GM19035 (cell line): ENCODE data around the gene WDFY4.

Source experiments
- ATAC-seq: cut with Tn5 transposase; IDR thresholded peaks from one replicate; pipeline ENCODE4 v1.9.1; 2021; ENCODE audit not compliant: unreplicated experiment

Gene WDFY4

DNA sequence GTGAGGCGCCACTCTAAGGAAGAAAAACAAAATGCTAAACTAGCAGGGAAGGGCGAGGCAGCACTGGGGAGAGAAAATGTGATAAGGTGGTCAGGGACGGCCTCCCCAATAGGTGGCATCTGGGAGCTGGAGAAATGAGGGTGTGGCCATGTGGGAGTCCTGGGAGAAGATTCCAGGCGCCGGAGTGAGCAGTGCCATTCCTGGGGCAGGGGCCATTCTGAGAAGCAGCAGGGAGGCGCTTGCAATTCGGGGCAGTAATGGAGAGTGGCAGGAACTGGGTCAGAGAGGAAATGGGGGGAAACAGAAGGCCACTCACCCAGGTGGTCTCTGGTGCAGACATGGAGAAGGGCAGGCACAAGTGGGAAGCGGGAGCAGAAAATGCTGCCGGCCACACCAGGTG, 316.7 kb downstream of the WDFY4 start:
- no peak for ATAC-seq

DNA sequence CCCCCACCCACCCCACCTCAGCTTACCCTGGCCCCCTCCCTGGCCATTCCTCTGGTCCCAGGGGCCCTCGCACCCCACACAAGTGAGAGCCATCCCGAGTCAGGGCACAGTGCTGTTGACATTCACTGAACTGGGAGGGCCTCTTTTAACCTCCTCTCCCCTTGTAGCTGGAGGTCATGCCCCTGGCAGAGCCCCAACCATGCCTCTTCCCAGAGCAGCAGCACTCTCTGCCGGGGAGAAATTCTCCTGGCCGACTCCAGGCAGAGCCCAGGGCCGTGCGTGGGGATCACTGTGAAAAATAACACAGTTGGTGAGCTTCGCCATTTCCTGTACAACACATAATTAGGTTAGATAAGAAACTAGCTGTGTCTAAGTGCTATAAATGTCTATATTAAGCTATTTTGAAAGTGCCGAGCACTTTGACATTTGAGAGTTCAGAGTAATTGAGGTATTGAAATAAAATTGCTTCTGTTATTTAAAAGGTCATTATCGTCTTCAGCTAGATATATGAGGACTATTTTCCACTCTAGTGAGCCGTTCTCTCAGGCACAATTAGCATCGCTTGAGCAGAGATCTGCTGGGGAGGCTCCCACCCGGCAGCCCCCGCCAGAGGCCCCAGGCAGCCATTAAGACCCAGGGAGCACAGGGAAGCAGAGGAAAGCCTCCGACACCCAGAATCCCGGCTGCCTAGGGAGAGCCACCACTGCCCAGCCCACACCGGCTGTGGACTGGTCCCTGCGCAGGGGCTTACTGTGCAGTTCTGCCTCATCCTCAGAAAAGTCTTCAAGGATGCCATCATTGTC, 317.4 kb downstream of the WDFY4 start:
- no peak for ATAC-seq

- no peak for ATAC-seq
These were observed 320.6 kb downstream of the WDFY4 start for GRCh38 chr10:49005270-49005669.

GRCh38 chr10:49007129-49007528, 322.5 kb downstream of the WDFY4 start:
- ATAC-seq, result no peak

GRCh38 chr10:49008091-49008490, 323.4 kb downstream of the WDFY4 start:
- no peak for ATAC-seq

- ATAC-seq, result no peak
These were observed 324.0 kb downstream of the WDFY4 start for GRCh38 chr10:49008505-49009198.

DNA sequence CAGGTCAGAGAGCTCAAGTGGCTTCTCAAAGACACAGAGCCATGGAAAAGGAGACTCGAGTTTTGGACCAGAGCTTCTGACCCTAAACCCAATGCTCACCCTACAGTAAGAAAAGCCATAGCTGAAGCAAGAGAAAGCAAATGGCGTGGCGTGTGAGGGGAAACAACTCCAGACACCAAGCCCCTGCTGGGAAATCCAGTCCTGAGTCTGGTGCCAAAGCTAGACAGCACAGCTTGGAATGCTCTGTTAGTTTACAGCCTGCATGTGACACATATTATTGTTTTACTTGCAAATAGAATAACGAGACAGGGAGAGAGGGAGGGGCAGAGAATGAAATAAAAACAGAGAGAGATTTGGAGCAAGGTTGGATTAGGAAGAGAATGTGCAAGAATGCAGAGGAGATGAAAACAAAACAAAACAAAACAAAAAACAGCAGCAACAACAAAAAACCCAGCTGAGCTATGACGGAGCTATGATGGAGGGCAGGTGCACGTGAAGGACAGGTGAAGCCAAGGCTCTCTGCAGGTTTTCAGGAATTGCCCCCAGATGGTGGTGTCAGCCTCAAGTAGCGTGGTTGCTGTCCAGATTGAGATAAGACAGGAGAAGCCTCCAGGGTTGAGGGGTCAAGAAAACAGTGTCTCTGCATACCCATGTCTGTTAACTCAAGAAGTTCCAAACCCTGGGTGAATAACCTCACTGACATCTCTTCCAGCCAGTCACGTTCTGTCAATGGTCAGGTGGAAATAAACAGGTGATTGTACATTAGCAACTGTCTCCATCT, 324.7 kb downstream of the WDFY4 start:
- ATAC-seq, result no peak

GRCh38 chr10:49010295-49010694, 325.6 kb downstream of the WDFY4 start:
- ATAC-seq, result no peak

GRCh38 chr10:49010865-49011264, 326.2 kb downstream of the WDFY4 start:
- no peak for ATAC-seq

DNA sequence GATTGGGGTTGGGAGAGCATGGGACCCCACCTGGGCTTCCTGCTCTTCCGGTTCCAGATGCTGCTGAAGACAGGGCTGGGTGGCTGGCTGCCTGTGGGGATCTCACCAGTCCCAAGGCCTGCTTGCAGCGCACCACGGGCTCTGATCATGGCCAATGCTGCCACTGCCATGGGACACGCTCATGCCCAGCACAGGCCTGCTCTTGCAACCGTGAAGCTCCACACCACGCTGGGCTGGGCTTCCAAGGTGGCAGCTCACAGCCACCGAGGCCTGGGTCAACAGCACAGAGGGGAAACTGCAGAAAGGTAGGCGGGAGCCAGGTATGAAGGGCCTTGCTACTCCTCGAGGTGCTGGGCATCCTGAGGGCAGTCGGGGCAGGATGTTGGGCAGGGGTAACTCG, 327.1 kb downstream of the WDFY4 start:
- ATAC-seq, result no peak

- no peak for ATAC-seq
These were observed 327.9 kb downstream of the WDFY4 start for GRCh38 chr10:49012603-49013002.

GRCh38 chr10:49015700-49016099, 331.0 kb downstream of the WDFY4 start:
- no peak for ATAC-seq

- no peak for ATAC-seq
These were observed 337.0 kb downstream of the WDFY4 start for GRCh38 chr10:49021685-49022084.

GRCh38 chr10:49023071-49023470, 338.4 kb downstream of the WDFY4 start:
- ATAC-seq, result no peak

DNA sequence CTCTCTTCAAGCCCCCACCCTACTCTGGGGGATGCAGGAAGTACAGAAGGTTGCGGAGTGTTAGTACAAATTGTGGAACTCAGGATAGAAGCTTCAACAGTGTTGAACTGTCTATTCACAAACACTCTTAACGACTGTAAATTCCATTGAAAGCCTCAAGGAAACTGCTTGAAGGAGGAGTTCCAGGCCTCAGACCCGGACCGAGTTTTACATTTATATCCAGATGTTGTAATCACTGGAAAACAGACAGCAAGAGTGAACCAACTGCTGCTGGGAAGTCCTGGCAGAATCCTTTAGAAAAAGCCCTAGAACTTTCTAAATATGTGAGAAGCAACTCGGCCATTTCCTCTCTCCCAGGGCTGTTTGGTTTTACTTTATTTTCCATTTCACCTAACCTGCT, 339.1 kb downstream of the WDFY4 start:
- ATAC-seq, result no peak

DNA sequence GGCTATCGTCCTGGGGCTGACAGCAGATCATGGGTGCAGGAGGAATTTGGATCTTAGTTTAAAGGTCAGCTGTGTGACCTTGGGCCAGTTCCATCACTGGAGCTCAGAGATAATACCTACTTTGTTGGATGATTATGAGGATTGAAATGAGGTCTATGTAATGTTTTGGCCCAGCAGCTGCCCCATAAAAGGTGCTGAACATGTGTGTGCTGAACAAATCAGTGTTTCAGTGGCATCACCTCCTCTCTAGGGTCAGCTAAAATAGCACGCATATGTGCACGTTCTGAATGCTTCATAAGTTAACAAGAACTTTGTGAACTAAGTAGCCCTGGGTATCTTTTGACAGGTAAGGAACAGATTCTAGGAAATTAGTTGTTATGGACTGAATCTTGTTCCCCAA, 339.8 kb downstream of the WDFY4 start:
- no peak for ATAC-seq

DNA sequence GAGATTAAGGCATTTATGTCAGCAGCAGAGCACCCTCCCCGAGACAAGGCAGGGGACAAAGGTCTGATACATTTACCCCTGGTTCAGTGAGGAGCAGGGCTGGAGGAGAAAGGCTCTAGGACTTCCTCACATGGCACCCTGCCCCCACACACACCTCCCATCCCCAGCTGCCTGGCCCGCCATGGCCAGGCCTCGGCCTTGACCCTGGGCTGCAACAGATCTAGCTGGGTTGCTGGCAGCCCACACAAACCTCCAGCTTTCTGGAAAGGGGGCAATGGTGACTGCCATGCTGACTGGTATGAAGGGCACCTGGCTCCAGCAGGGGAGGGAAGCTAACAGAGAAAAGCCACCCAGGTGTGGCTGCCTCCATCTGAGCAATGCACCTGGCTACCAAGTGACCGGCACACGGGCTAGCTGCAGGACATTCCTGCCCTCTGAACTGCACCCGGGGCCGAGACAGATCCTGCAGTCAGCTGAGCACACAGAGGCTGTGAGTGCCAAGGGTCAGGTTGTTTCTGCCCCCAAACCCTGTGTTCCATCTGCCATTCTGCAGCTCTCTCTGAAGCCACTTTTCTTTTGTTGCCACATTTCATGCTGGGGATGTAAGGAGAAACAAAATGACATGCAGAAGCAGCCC, 340.8 kb downstream of the WDFY4 start:
- no peak for ATAC-seq

DNA sequence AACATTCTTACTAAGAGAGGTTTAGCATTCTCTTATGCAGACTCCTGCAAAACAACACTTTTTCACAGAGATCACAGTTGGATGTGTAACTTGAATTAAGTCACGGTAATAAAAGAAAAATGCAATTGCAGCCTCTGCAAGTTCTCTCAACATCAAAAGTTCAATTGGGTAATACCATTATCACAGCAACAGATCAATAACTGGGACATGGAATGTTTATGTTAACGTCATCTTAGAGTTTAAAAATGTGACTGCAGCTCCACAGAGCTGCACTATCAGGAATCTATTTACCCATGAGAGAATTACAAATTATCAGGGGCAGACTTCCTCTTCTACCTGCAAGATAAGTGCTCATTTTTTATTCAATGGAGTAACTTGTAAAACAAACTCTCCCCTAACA, 344.0 kb downstream of the WDFY4 start:
- no peak for ATAC-seq

GRCh38 chr10:49029666-49030065, 345.0 kb downstream of the WDFY4 start:
- ATAC-seq, result no peak
